ENCODE results near the gene FAM227A. TPM values are rescaled to one million over a fixed set of nuclear protein-coding genes. Genes with fewer than 3 reads are reported as not detected.
A peak's percentile ranks its signal among the peaks of the same experiment; 100 is the strongest.

Gene FAM227A
- total and polyA plus RNA-seq, 2 of the 4 experiments (the other 2 are of a cell fraction), result 1.3 to 1.4 TPM

- 0 out of 2 replicates have a peak, but pooled peaks cover 3% of the 10 kb centered on the region for H3K9me1 ChIP-seq (ENCODE audit: insufficient read depth, low read length)
- H2BK5ac ChIP-seq (ENCODE audit: low read depth, low read length, poor library complexity, severe bottlenecking), result no peak overlapping the region
- 0 out of 2 replicates have a peak overlapping the region, but pooled peaks have one; percentile 25 for H2AK5ac ChIP-seq (ENCODE audit: low read depth, low read length)
- H2BK15ac ChIP-seq (ENCODE audit: low read depth, low read length), result no peak overlapping the region; the same call in 2 of the 3 replicates
- BruUV-seq (replicated peaks), result no TSS peak
- no peaks in the 10 kb centered on the region for H3K9me3 ChIP-seq (ENCODE audit: control insufficient read depth, insufficient read depth, low read length)
- no peak for ATAC-seq (ENCODE audit: low read depth)
- peak overlapping the region; percentile 16; the same call in 1 of the 2 replicates for H3K14ac ChIP-seq (replicated peaks; ENCODE audit: low read depth, low read length)
- H3K9ac ChIP-seq (ENCODE audit: low read depth, low read length), result peak overlapping the region; percentile 67; the same call in 1 of the 2 replicates
- no peak for DNase-seq
- H4K8ac ChIP-seq (ENCODE audit: low read depth in 2 of 2, low read length in 2 of 2), result peak overlapping the region; percentile 86 to 93; a peak in 3 of 4 replicates
- peak overlapping the region; percentile 95 for H2AFZ ChIP-seq (replicated peaks; ENCODE audit: low read length, poor library complexity)
- ChIA-PET CTCF (no interaction called here), POLR2A (ENCODE audit: unreplicated experiment) (no interaction called here)
- peak overlapping the region; percentile 69; the same call in 1 of the 2 replicates for H3K23ac ChIP-seq (ENCODE audit: low read depth, low read length)
- peaks cover 0 to 7% of the 10 kb centered on the region in 2 experiments; a peak in 1 of 4 replicates for H3K79me1 ChIP-seq (ENCODE audit: low read depth in 1 of 2, low read length in 2 of 2)
- H4K91ac ChIP-seq (ENCODE audit: insufficient read depth, low read depth, low read length), result peak overlapping the region; percentile 58; the same call in 1 of the 2 replicates
- no peak for TF ChIP-seq MAZ (IDR thresholded peaks at IDR 0.05; ENCODE audit: borderline replicate concordance, low read depth, low read length)
- no peak for TF ChIP-seq CTCF (conservative IDR thresholded peaks at IDR 0.05; ENCODE audit: low read depth, low read length)
- TF ChIP-seq RAD21 (IDR thresholded peaks at IDR 0.05; ENCODE audit: low read length), result no peak
- TF ChIP-seq CEBPB (IDR thresholded peaks at IDR 0.05; ENCODE audit: low read depth, low read length), result no peak
- intact Hi-C loops (cut with micrococcal nuclease) (no loop called here), dilution Hi-C loops (cut with HindIII; ENCODE audit: low sequenced_read_pairs, unreplicated experiment) (no loop called here), in situ Hi-C loops (cut with MboI; ENCODE audit: low sequenced_read_pairs) (no loop called here)
- H3K36me3 ChIP-seq (ENCODE audit: control insufficient read depth, insufficient read depth, low read length), result no peaks in the 10 kb centered on the region
- H3K4ac ChIP-seq (ENCODE audit: low read depth, low read length), result peak overlapping the region; percentile 22; the same call in 1 of the 2 replicates
- H3K27me3 ChIP-seq (ENCODE audit: control insufficient read depth, insufficient read depth, low read length), result 0 out of 2 replicates have a peak, but pooled peaks cover 2% of the 10 kb centered on the region
- no peak overlapping the region for H3K18ac ChIP-seq (ENCODE audit: low read depth, low read length)
- 92% methylated on average over 5 of the region's 32 CpGs; no CpG with 5 or more reads in 1 of the 2 experiments for WGBS, 2 experiments (ENCODE audit: extremely low coverage in 2 of 2, insufficient read length in 1 of 2)
- H4K20me1 ChIP-seq (ENCODE audit: insufficient read depth, low read length), result no peaks in the 10 kb centered on the region
- H2AK9ac ChIP-seq (replicated peaks; ENCODE audit: low read depth, low read length, poor library complexity), result peak overlapping the region; percentile 33
- peak overlapping the region; percentile 30; the same call in 1 of the 2 replicates for H3K27ac ChIP-seq (ENCODE audit: insufficient read depth, low read length)
- H3K4me1 ChIP-seq (ENCODE audit: control insufficient read depth, insufficient read depth, low read length), result no peaks in the 10 kb centered on the region; the same call in 1 of the 2 replicates
- no peak overlapping the region for H3K56ac ChIP-seq (ENCODE audit: extremely low read depth, insufficient read depth, low read length)
- peak overlapping the region; percentile 45 for H3K4me3 ChIP-seq (ENCODE audit: insufficient read depth, low read depth, low read length)
- peak overlapping the region; percentile 57 for H3K4me2 ChIP-seq (ENCODE audit: low read depth, low read length)
- no peak overlapping the region for H2BK20ac ChIP-seq (ENCODE audit: low read depth, low read length)
- H2BK120ac ChIP-seq (ENCODE audit: low read depth, low read length), result no peak overlapping the region
- no peak overlapping the region for H4K5ac ChIP-seq (ENCODE audit: low read depth, low read length)
Measured at GRCh38 chr22:38569181-38569971, 86.8 kb downstream of the FAM227A start.

Data from IMR-90 (cell line).